HEK293T (cell line): ENCODE measurements around the gene UBE2S.

ENCODE experiments used
- CTCF ChIA-PET: fragments of 350-600 bp; formaldehyde crosslinking; extraction: SDS; loops from one replicate; lab custom pipeline; 2021; ENCODE audit warnings: antibody characterized with exemption, inconsistent platforms; lab: Yijun Ruan, JAX
- POLR2A ChIA-PET: fragments of 350-600 bp; formaldehyde crosslinking; extraction: SDS; loops from one replicate; lab custom pipeline; 2020; ENCODE audit warnings: antibody characterized with exemption, inconsistent platforms; lab: Yijun Ruan, JAX
- DNase-seq: peaks from one replicate; pipeline ENCODE4 v3.0.0; 2012; ENCODE audit warnings: mixed read lengths; ENCODE audit errors: extremely low spot score
- ARNT ChIP-seq: fragments of 450-650 bp; IDR thresholded peaks from 2 replicates; pipeline ENCODE4 v1.6.1; 2017; ENCODE audit warnings: mild to moderate bottlenecking
- BHLHE40 ChIP-seq: fragments of 450-650 bp; IDR thresholded peaks from 2 replicates; pipeline ENCODE4 v1.6.1; 2016; ENCODE audit warnings: mild to moderate bottlenecking, moderate library complexity, borderline replicate concordance
- CTBP1 ChIP-seq: fragments of 450-650 bp; IDR thresholded peaks from 2 replicates; pipeline ENCODE4 v1.6.1; 2016; ENCODE audit warnings: borderline replicate concordance
- ELF4 ChIP-seq: fragments of 450-650 bp; IDR thresholded peaks from 2 replicates; pipeline ENCODE4 v1.6.1; 2017; ENCODE audit warnings: antibody characterized with exemption
- FOXA1 ChIP-seq: fragments of 450-650 bp; IDR thresholded peaks from 2 replicates; pipeline ENCODE4 v1.6.1; 2016; ENCODE audit warnings: mild to moderate bottlenecking
- FOXK2 ChIP-seq: fragments of 450-650 bp; IDR thresholded peaks from 2 replicates; pipeline ENCODE4 v1.6.1; 2016; ENCODE audit warnings: mild to moderate bottlenecking
- FOXM1 ChIP-seq: fragments of 450-650 bp; IDR thresholded peaks from 2 replicates; pipeline ENCODE4 v1.6.1; 2017; ENCODE audit warnings: mild to moderate bottlenecking, borderline replicate concordance
- HDGF ChIP-seq: fragments of 450-650 bp; IDR thresholded peaks from 2 replicates; pipeline ENCODE4 v1.6.1; 2017; ENCODE audit warnings: antibody characterized with exemption, borderline replicate concordance
- L3MBTL2 ChIP-seq: fragments of 450-650 bp; conservative IDR thresholded peaks from 2 replicates; pipeline ENCODE4 v1.6.1; 2016; ENCODE audit warnings: mild to moderate bottlenecking
- LEF1 ChIP-seq: fragments of 450-650 bp; IDR thresholded peaks from 2 replicates; pipeline ENCODE4 v1.6.1; 2017; ENCODE audit warnings: mild to moderate bottlenecking, borderline replicate concordance
- NFRKB ChIP-seq: fragments of 450-650 bp; IDR thresholded peaks from 2 replicates; pipeline ENCODE4 v1.6.1; 2016; ENCODE audit warnings: mild to moderate bottlenecking, moderate library complexity
- SP1 ChIP-seq: fragments of 450-650 bp; IDR thresholded peaks from 2 replicates; pipeline ENCODE4 v1.6.1; 2017
- SUZ12 ChIP-seq: fragments of 450-650 bp; IDR thresholded peaks from 2 replicates; pipeline ENCODE4 v1.6.1; 2016; ENCODE audit warnings: mild to moderate bottlenecking
- TARDBP ChIP-seq: fragments of 450-650 bp; IDR thresholded peaks from 2 replicates; pipeline ENCODE4 v1.6.1; 2016
- ZNF384 ChIP-seq: fragments of 450-650 bp; IDR thresholded peaks from 2 replicates; pipeline ENCODE4 v1.6.1; 2016
- TF ChIP-seq, protein P1 (sequence below): fragments of 450-650 bp; IDR thresholded peaks from 2 replicates; pipeline ENCODE4 v1.6.1; 2016

UBE2S gene

DNA sequence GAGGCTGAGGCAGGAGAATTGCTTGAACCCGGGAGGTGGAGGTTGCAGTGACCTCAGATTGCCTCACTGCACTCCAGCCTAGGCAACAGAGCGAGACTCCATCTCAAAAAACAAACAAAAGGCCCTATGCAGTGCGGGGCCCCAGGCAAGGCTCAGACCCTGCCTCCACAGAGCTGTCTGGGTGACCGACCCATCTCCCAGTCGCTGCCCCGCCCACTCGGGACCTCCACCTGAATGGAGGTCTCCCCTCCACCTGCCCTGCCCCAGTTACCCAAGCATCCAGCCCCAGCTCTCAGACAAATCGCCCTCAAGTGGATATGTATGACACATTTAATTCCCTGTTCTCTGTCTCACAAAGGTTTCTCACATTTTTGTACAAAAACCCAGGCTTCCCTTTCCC, 42.3 kb downstream of the UBE2S start:
- ChIA-PET POLR2A (no interaction called here), CTCF (no interaction called here)
- TF ChIP-seq BHLHE40 (no peak), LEF1 (no peak), SP1 (no peak), SUZ12 (no peak), L3MBTL2 (no peak), FOXM1 (no peak), HDGF (no peak), ARNT (no peak)
- DNase-seq: no peak

DNA sequence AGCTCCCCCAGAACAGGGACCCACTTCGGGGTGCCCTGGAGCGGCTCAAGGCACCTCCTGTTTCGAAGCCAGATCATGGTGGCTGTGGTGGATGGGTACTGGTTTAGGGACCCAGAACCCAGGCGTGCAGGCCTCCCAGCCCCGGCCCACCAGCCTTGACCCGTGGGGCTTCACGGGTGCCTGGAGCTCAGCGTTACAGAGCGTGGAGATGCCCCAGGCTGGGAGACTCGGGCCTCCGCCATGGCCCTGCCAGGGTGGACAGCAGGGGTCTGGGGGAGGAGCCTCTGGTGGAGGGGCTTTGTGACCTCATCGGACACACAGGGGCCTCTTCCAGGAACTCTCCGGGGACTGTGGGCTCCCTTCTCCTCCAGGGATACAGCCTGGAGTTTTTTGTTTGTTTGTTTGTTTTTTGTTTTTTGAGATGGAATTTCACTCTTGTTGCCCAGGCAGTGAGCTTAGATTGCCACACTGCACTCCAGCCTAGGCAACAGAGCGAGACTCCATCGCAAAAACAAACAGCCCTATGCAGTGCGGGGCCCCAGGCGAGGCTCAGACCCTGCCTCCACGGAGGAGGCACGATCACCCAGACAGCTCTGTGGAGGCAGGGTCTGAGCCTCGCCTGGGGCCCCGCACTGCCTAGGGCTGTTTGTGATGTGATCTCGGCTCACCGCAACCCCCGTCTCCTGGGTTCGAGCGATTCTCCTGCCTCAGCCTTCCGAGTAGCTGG, 44.4 kb downstream of the UBE2S start, which contains the start of gene GARIN5B:
TSS of gene GARIN5B (minus strand) at position 271 of the 727 bp plus-strand sequence. CDS start at position 77, 194 bp downstream.
- CTCF ChIA-PET: no interaction called here
- TF ChIP-seq FOXA1: no peak
- TF ChIP-seq FOXM1: no peak
- POLR2A ChIA-PET: interaction anchor here (1.0 to 1.1 kb wide), 2 partner anchors 13 to 40 kb away, joined by 3 read pairs; no protein-coding TSS in a partner anchor
- DNase-seq: no peak

DNA sequence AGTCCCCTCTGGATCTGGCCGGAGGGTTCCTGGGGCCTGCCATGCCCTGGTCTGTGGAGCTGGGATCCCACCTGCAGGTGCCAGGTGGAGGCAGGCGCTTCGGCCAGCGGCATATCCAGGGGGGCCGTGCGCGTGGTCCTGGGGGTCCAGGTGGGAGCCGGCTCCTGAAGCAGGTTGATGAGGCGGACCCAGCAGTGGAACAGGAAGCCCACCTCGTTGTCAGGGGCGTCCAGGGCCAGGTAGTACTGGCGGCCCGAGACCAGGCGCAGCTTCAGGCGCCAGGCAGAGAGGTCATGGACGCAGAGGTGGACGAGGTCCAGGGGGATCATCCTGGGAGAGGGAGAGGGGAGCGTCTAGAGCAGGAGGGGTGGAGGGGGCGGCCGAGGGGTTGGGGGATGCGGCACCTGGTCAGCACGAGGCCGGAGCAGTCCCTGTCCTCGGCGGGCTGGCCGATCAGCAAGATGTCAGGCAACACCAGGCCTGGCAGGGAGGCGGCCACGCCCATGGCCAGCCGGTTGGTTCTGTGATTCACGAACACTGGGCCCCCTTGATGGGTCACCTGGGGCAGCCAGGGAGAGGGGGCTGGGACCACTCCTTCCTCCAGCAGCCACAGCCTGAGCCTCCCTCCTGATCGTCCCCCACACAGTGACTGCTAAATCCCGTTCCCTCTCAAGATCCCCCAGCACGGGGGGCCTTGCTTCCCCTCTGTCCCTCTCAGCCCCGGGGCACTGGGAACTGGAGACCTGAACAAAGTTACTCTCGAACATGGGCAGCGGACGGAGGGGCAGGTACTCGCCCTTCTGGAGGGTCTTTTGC, 45.2 kb downstream of the UBE2S start:
- DNase-seq: no peak
- ChIA-PET CTCF (no interaction called here), POLR2A (interaction anchor here (1.0 to 1.3 kb wide), 2 partner anchors 12 to 45 kb away, joined by 3 read pairs; partner anchors contain the start of gene UBE2S)
- TF ChIP-seq ELF4 (no peak), NFRKB (no peak), ARNT (no peak), BHLHE40 (no peak), SP1 (no peak), ZNF384 (no peak), LEF1 (no peak), FOXM1 (no peak), SUZ12 (no peak), CTBP1 (no peak), FOXA1 (no peak)
- TF ChIP-seq, protein P1, sequence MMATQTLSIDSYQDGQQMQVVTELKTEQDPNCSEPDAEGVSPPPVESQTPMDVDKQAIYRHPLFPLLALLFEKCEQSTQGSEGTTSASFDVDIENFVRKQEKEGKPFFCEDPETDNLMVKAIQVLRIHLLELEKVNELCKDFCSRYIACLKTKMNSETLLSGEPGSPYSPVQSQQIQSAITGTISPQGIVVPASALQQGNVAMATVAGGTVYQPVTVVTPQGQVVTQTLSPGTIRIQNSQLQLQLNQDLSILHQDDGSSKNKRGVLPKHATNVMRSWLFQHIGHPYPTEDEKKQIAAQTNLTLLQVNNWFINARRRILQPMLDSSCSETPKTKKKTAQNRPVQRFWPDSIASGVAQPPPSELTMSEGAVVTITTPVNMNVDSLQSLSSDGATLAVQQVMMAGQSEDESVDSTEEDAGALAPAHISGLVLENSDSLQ: no peak

DNA sequence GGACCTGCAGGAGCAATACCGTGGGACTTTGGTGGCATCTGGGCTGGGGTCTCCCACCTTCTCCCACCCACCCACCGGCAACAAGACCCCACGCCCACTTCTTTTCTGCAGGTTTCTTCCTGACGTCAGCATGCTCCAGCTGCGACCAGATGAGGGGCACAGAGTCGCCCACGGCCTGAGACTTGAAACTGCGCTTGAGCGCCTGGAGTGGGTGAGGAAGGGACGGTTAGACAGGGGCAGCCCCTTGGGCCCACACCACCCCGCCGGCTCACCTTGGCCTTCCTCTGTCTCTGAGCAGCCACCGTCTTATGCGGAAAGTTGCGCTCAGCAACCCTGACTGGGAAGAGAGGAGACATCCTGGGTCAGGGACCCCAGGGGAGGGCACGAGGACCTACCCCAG, 46.7 kb downstream of the UBE2S start:
- TF ChIP-seq HDGF: no peak
- TF ChIP-seq, protein P1: no peak
- TF ChIP-seq FOXA1: no peak
- TF ChIP-seq SUZ12: no peak
- ChIA-PET POLR2A (interaction anchor here (1.2 kb wide), 1 partner anchor 22 kb away, joined by 4 read pairs; no protein-coding TSS in a partner anchor), CTCF (no interaction called here)
- no peak for DNase-seq

DNA sequence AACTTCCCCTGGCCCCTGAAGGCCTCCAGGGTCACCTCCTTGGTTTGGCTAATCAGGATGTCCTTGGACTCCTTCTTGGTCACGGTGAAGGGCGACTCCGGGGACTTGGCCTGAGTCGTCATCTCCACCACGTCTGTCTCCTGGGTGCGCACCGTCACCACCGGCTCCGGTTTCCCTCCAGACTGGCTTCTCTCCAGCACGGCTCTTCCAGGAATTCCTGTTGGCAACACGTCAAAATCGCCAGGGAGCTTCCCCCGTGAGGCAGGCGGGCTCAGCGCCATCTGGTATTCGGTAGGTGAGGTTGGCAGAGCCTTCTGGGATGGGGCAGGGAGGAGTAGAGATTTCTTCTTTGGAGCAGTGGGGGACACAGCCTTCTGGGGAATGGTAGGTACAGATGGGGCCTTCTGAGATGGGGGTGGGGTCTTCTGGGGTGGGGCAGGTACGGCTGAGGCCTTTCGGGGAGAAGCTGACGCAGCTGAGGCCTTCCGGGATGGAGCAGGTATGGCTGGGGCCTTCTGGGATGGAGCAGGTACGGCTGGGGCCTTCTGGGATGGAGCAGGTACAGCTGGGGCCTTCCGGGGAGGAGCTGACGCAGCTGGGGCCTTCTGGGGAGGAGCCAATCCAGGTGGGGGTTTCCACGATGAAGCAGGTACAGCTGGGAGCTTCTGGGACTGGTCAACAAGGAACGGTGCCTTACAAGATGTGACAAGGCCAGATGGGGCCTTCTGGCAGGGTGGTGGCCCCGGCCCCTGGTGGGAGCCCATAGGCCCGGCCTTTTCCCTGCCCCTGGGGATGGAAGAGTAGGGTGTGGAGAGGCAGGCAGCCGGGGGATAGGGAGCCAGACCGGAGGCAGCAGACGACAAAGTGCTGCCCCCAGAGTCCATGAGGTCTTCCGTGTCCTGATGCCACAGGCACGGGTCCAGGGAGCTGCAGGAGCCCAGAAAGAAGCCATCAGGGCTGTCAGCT, 48.4 kb downstream of the UBE2S start:
- POLR2A ChIA-PET: no interaction called here
- CTCF ChIA-PET: interaction anchor here (0.7 kb wide), 1 partner anchor 20 kb away, joined by 3 read pairs; the partner anchor contains the start of gene KMT5C
- DNase-seq: no peak
- no peak for TF ChIP-seq LEF1
- TF ChIP-seq BHLHE40: no peak
- no peak for TF ChIP-seq ELF4
- TF ChIP-seq FOXK2: no peak
- TF ChIP-seq FOXA1: no peak
- no peak for TF ChIP-seq ZNF384
- TF ChIP-seq NFRKB: no peak
- TF ChIP-seq SP1: no peak
- no peak for TF ChIP-seq TARDBP
- no peak for TF ChIP-seq HDGF
- TF ChIP-seq ARNT: no peak
- TF ChIP-seq, protein P1: no peak
- TF ChIP-seq FOXM1: no peak
- no peak for TF ChIP-seq CTBP1
- no peak for TF ChIP-seq L3MBTL2
- TF ChIP-seq SUZ12: no peak
